Measurements from ENCODE around the gene METRN.

Gene METRN

DNA sequence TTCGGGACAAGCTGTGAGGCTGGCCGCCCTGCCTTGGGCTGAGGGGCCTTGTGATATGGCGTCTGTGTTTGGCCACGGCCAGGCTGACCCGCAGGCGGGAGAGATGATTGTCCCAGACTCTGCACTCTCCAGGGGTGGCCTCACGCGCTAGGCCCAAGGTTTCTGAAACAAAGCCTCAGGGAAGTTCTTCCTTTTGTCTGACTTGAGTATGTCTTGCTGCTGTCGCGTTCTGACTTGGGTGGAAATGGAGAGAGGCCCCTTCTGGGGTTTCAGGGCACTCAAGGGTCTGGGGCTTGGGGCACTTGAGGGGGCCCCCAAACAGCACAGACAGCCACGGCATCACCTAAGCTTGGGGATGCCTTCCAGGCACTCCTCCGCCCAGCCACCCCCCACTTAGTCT lies 3.8 kb upstream of the METRN start:
- DNase-seq, result no peak

GRCh38 chr16:711548-712320 lies 3.2 kb upstream of the METRN start:
- DNase-seq, result peak; percentile 79

DNA sequence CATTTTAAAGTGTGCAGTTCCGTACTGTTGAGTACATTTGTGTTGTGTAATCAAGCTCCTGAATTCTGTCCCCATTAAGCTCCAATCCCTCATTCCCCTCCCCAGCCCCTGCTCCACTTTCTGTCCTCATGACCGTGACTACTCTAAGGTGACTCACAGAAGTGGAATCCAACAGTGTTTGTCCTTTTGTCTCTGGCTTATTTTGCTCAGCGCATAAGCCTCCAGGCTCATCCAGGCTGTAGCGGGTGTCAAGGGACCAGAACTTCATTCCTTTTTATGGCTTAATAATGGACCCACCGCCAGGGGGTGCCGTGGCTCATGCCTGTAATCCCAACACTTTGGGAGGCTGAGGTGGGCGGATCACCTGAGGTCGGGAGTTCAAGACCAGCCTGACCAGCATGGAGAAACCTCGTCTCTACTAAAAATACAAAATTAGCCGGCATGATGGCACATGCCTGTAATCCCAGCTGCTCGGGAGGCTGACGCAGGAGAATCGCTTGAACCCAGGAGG lies 2.1 kb upstream of the METRN start:
- peak; percentile 74 for DNase-seq

DNA sequence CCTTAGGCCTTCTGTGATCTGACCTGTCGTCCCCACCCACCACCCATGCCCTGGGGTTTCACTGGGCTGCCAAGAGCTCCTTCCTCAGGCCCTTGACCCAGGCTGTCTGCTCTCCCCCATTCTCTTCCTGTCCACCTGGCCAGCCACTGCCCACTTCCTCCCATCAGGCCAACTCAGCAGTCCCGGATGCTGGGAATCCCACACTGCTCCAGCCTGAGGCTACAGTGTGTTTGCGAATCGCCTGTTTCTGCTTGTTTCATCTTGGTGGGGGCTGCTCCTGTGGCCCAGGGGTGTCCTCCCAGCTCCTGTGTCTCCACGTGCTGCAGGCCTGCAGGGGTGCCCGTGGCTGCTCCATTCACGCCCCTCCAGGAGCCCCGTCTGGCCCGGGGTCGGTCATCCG lies 839 bp upstream of the METRN start:
- no peak for DNase-seq

- DNase-seq, result peak; percentile 49
Measured at GRCh38 chr16:715477-716199, 720 bp downstream of the METRN start.

GRCh38 chr16:716200-716568 lies 1.3 kb downstream of the METRN start:
- no peak for DNase-seq

DNA sequence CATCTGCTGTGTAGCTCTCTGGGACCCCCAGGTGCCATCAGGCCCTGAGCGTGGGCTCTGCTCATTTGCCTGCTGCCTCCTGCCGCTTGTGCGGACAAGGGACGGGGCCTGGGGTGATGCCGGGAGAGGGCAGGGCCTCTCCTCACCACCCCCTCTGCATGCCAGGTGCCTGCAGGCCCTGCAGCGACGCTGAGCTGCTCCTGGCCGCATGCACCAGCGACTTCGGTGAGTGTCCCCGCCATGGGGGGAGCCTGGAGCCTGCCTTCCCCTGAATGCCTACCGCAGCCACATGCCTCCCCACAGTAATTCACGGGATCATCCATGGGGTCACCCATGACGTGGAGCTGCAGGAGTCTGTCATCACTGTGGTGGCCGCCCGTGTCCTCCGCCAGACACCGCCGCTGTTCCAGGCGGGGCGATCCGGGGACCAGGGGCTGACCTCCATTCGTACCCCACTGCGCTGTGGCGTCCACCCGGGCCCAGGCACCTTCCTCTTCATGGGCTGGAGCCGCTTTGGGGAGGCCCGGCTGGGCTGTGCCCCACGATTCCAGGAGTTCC lies 1.9 kb downstream of the METRN start:
- DNase-seq, result no peak

- DNase-seq, result no peak
Measured at GRCh38 chr16:717450-718245, 2.7 kb downstream of the METRN start.

DNA sequence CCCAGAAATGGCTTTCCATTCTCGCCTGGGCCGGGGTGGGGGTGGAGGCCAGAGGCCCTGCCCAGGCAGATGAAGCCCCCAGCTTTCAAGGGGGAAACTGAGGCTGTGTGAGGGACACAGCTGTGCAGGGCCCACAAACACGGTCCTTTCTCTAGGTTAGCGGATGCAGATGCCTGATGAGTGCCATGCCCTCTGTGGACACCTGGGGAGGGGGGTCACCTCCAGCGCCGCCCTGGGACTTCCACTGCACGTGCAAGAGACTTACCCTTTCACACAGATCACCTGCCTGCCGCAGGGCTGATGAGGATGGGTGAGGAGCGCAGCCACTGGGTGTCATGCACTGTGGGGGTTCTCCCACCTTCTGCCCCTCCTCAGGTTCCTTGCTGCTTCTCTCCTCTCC lies 3.5 kb downstream of the METRN start:
- no peak for DNase-seq

- DNase-seq, result no peak
Measured at GRCh38 chr16:718922-719321, 4.0 kb downstream of the METRN start.

DNA sequence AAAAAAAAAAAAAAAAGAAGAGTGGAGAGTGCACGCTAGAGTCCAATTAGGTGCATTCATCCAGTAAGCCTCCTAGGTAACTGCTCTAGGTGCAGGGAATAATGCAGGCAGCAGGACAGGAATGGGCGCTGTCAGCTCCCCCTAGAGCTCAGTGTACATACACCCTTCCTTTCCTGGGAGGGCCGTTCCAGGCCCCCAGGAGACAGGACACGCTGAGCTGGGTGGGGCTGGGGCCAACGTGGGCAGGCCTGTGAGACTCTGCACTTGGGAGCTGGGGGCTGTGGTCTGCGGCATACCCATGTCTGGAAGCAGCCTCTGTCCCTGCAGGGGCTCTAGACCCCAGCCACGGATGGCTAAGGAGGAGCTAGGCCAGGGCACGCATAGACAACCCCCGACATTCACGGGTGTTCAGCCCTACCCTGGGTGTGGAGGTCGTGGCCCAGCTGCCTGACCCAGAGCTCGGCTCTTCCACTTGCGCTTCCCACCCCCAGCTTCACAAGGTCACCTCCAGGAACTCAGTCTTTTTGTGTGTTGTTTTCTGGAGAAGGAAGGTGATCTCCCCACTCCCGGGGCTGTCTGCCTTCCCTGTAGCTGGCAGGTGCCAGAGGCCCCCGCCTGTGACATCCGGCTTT lies 5.0 kb downstream of the METRN start:
- DNase-seq, result peak; percentile 63

- DNase-seq, result peak; percentile 70
Measured at GRCh38 chr16:720447-720989, 5.6 kb downstream of the METRN start.

GRCh38 chr16:720990-721764 lies 6.3 kb downstream of the METRN start, which contains the start of gene ANTKMT:
TSS of gene ANTKMT (plus strand) at chr16:721146. CDS start at chr16:721275, 129 bp downstream.
- DNase-seq, result peak; percentile 93

- no peak for DNase-seq
Measured at GRCh38 chr16:721765-722540, 7.0 kb downstream of the METRN start.

DNA sequence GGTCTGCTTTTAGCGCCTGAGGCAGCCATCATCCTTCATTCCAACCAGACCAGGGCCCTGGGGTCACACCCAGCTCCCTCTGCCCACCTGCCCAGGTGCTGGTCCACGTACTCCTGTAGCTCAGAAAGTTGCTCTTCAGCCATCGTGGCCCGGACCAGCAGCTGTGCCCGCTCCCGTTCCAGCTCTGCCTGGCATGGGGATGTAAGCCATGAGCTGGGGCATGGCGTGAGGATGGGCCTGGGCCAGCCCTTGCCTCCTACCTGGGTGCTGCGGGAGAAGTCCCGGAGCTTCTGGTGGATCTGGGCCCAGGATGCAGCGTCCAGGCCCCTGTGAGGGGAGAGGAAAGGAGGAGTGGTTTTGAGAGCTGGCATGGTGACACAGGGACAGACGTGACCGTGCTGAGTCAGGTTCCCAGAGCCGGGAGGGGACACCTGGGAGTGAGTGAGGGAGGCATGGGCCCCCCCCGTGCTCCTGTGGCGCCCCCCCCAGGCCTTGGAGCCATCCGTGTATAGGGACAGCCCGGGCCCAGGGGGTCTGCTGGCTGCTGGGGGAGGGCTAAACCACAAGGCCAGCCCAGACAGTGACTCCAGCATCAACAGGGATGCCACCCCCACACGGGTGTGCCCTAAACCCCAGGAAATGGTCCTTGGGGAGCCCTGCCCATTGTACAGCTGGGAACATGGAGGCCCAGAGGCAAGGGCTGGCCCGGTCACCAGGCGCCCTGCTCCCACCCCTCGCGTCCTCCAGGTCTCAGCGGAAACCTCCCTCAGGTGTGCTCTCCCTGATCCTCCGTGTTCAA lies 8.1 kb downstream of the METRN start:
- no peak for DNase-seq

GRCh38 chr16:723695-724094 lies 8.8 kb downstream of the METRN start:
- DNase-seq, result no peak

- no peak for DNase-seq
Measured at GRCh38 chr16:724188-725040, 9.5 kb downstream of the METRN start.

DNA sequence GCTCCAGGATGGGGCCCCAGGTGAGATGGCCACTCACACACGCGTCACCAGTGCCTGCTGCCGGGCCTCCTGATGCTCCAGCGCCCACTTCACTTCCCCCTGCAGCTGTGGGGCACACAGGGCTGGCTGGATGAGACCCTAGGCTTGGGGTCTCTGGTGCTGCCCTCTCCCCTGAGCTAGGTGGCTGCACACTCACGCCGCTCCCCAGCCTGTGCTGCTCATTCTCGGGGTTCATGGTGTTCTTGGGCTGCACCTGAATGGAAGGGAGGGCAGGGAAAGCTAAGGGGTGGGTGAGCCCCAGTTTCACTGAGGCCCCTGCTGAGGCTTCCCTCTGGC lies 10.1 kb downstream of the METRN start:
- DNase-seq, result no peak
